Endothelial cell of umbilical vein (primary cell): ENCODE data around the gene RIPOR3. TPM values are rescaled to one million over a fixed set of nuclear protein-coding genes. Genes with fewer than 3 reads are reported as not detected.

Source experiments
- BruUV-seq: library from RNA; stranded (reverse); fragments of 400-500 nt; replicated peaks from 2 replicates; lab custom pipeline; 2021; lab: Mats Ljungman, UMichigan
- CTCF ChIA-PET: fragments of 300-600, 350-600 bp; sonication (Branson Sonifier 250); formaldehyde crosslinking; loops from one replicate; lab custom pipeline; 2021; ENCODE audit warnings: antibody characterized with exemption, inconsistent platforms; lab: Charles Lee
- POLR2A ChIA-PET: fragments of 300-600, 350-600 bp; sonication (Branson Sonifier 250); formaldehyde crosslinking; loops from one replicate; lab custom pipeline; 2021; ENCODE audit warnings: antibody characterized with exemption, inconsistent platforms; lab: Charles Lee
- DNase-seq: peaks from one replicate; pipeline ENCODE4 v3.0.0-alpha.2; 2011; ENCODE audit warnings: low read depth, low spot score
- FAIRE-seq: peaks from 2 replicates; lab custom pipeline; 2011; peaks lifted over from hg19 to GRCh38; lab: Jason Lieb, UNC
- H2AFZ ChIP-seq: 2 replicates; pipeline ENCODE4 v1.6.0; 2012; ENCODE audit warnings: low read depth, low read length, control low read depth, inconsistent platforms
- H3K27ac ChIP-seq: 2 replicates; pipeline ENCODE4 v1.5.1; 2011; ENCODE audit warnings: low read depth, mild to moderate bottlenecking, control low read depth, low read length, moderate library complexity; ENCODE audit not compliant: insufficient read depth
- H3K27me3 ChIP-seq, 2 experiments: 2 replicates each; pipeline versions ENCODE4 v1.6.0 to v1.6.1; 2011; ENCODE audit warnings: low read length in 2 of 2, mixed read lengths in 1 of 2; ENCODE audit not compliant: control insufficient read depth in 2 of 2, insufficient read depth in 2 of 2
- H3K36me3 ChIP-seq, 2 experiments: 2 replicates in 1 of 2; 3 replicates in 1 of 2; pipeline ENCODE4 v1.5.1; 2011; ENCODE audit warnings: low read length in 2 of 2, mild to moderate bottlenecking in 1 of 2, moderate library complexity in 1 of 2; ENCODE audit not compliant: control insufficient read depth in 2 of 2, insufficient read depth in 2 of 2; ENCODE audit errors: extremely low read depth in 1 of 2
- H3K4me1 ChIP-seq: 3 replicates; pipeline ENCODE4 v1.5.1; 2011; ENCODE audit warnings: mild to moderate bottlenecking, low read length; ENCODE audit not compliant: control insufficient read depth, insufficient read depth; ENCODE audit errors: extremely low read depth
- H3K4me2 ChIP-seq: 2 replicates; pipeline ENCODE4 v1.6.1; 2011; ENCODE audit warnings: low read length, control low read depth, mixed read lengths; ENCODE audit not compliant: insufficient read depth
- H3K4me3 ChIP-seq, 3 experiments: fragments of 200-600 bp in 1 of 3; sonication (generic), shearing (Covaris generic) in 1 of 3; replicated peaks in 1 of 3; 2 replicates each; pipeline ENCODE4 v1.5.1; 2011 to 2016; ENCODE audit warnings: control low read depth in 3 of 3, low read length in 3 of 3, mild to moderate bottlenecking in 2 of 3, inconsistent platforms in 1 of 3, low read depth in 1 of 3, moderate library complexity in 1 of 3; ENCODE audit not compliant: insufficient read depth in 1 of 3
- H3K79me2 ChIP-seq: 2 replicates; pipeline ENCODE4 v1.6.0; 2012; ENCODE audit warnings: low read length, inconsistent platforms; ENCODE audit not compliant: control insufficient read depth, insufficient read depth
- H3K9ac ChIP-seq: replicated peaks from 2 replicates; pipeline ENCODE3; 2011; ENCODE audit warnings: low read length, control low read depth; ENCODE audit not compliant: insufficient read depth; ENCODE audit errors: extremely low read depth
- H3K9me1 ChIP-seq: replicated peaks from 3 replicates; pipeline ENCODE4 v1.6.0; 2011; ENCODE audit warnings: mild to moderate bottlenecking, low read length; ENCODE audit not compliant: control insufficient read depth, insufficient read depth; ENCODE audit errors: extremely low read depth
- H3K9me3 ChIP-seq: replicated peaks from 2 replicates; pipeline ENCODE4 v1.5.1; 2012; ENCODE audit warnings: low read length, inconsistent platforms; ENCODE audit not compliant: control insufficient read depth, insufficient read depth
- H4K20me1 ChIP-seq: replicated peaks from 2 replicates; pipeline ENCODE3; 2011; ENCODE audit warnings: mild to moderate bottlenecking, low read length; ENCODE audit not compliant: control insufficient read depth, insufficient read depth; ENCODE audit errors: extremely low read depth
- CTCF ChIP-seq, 2 donors: IDR thresholded peaks; 1 replicate in 1 of 2; 2 replicates in 1 of 2; pipeline ENCODE4 v1.5.1; 2011; ENCODE audit warnings: low read length in 2 of 2, mild to moderate bottlenecking in 2 of 2, moderate library complexity in 2 of 2, control low read depth in 1 of 2, inconsistent platforms in 1 of 2, low read depth in 1 of 2; ENCODE audit not compliant: insufficient read depth in 1 of 2; ENCODE audit errors: extremely low read depth in 1 of 2
- EZH2 ChIP-seq: IDR thresholded peaks from 2 replicates; pipeline ENCODE4 v1.6.1; 2012; ENCODE audit warnings: borderline replicate concordance, low read depth, mild to moderate bottlenecking, moderate library complexity, low read length, inconsistent platforms; ENCODE audit not compliant: severe bottlenecking
- FOS ChIP-seq: IDR thresholded peaks from 2 replicates; pipeline ENCODE4 v1.6.1; 2011; ENCODE audit warnings: mild to moderate bottlenecking, low read length, moderate library complexity, borderline replicate concordance; ENCODE audit not compliant: insufficient read depth
- JUN ChIP-seq: IDR thresholded peaks from 2 replicates; pipeline ENCODE4 v1.6.1; 2011; ENCODE audit warnings: borderline replicate concordance, low read depth; ENCODE audit not compliant: insufficient read length, insufficient read depth
- MAX ChIP-seq: IDR thresholded peaks from 2 replicates; pipeline ENCODE4 v1.6.1; 2011; ENCODE audit not compliant: insufficient read depth, insufficient read length
- MYC ChIP-seq: IDR thresholded peaks from one replicate; pipeline ENCODE4 v1.6.1; 2011; ENCODE audit warnings: mild to moderate bottlenecking, low read depth, low read length
- POLR2AphosphoS5 ChIP-seq: IDR thresholded peaks from 2 replicates; pipeline ENCODE4 v1.6.1; 2012; ENCODE audit warnings: low read depth, mild to moderate bottlenecking, control low read depth, low read length, moderate library complexity; ENCODE audit not compliant: insufficient read depth
- dilution Hi-C: fragments of 300-500 bp; cut with MboI; formaldehyde crosslinking; loops from one replicate; pipeline ENCODE4 v1.15.0; 2019; ENCODE audit warnings: low sequenced_read_pairs; ENCODE audit not compliant: extremely low pct_ligation_motif_present
- intact Hi-C: fragments of 100-400 bp; cut with micrococcal nuclease; formaldehyde crosslinking; loops from one replicate; pipeline ENCODE4 v1.10.0; 2022
- polyA plus RNA-seq, 4 experiments: library from polyadenylated mRNA; depleted of rRNA in 3 of 4; stranded (reverse) in 3 of 4; unstranded in 1 of 4; fragments of >200 nt; gene quantifications; 2 replicates each; pipeline versions ENCODE4 v1.2.1 to v1.2.3, GENCODE V29; 2011 to 2012; ENCODE audit warnings: missing spikeins in 1 of 4
- total RNA-seq: library from RNA; stranded (reverse); gene quantifications from 2 replicates; pipeline ENCODE4 v1.2.3, GENCODE V29; 2021

RIPOR3 gene
- total and polyA plus RNA-seq, 2 donors (not counting 3 experiments of a cell fraction or from before 2014, with no cell fraction given): not detected

- H3K9ac ChIP-seq: no peak overlapping the region
- H3K9me3 ChIP-seq: no peaks in the 10 kb centered on the region
- H3K4me3 ChIP-seq: no peak overlapping the region
- H2AFZ ChIP-seq: no peak overlapping the region
- no peaks in the 10 kb centered on the region for H3K4me1 ChIP-seq
- no peaks in the 10 kb centered on the region for H3K36me3 ChIP-seq
- H3K4me2 ChIP-seq: no peak overlapping the region
- TF ChIP-seq FOS: no peak
- TF ChIP-seq MAX: no peak
- TF ChIP-seq POLR2AphosphoS5: no peak
- TF ChIP-seq CTCF (IDR thresholded peaks at IDR 0.05; ENCODE audit: extremely low read depth in 1 of 2, insufficient read depth in 1 of 2, low read depth in 1 of 2, low read length in 2 of 2): no peak
- TF ChIP-seq EZH2: no peak
- no peak for TF ChIP-seq JUN
- TF ChIP-seq MYC: no peak
- ChIA-PET CTCF (interaction anchor here (1.0 to 3.4 kb wide), 3 partner anchors 17 to 101 kb away, joined by 3 to 25 read pairs (median 3); no protein-coding TSS in a partner anchor), POLR2A (no interaction called here)
- no peaks in the 10 kb centered on the region for H3K79me2 ChIP-seq
- no peaks in the 10 kb centered on the region for H3K9me1 ChIP-seq
- peaks cover 16% of the 10 kb centered on the region in 2 experiments for H3K27me3 ChIP-seq
- no TSS peak for BruUV-seq
- DNase-seq: no peak
- H3K27ac ChIP-seq: no peak overlapping the region
- dilution Hi-C loops (no loop called here), intact Hi-C loops (no loop called here)
- no peaks in the 10 kb centered on the region for H4K20me1 ChIP-seq
- no peak for FAIRE-seq
These were observed 35.8 kb upstream of the RIPOR3 start for GRCh38 chr20:50726955-50727791.
